NCI-H2227 (cell line): ENCODE measurements around the gene GRIK4.

Experiments
- DNase-seq: peaks from one replicate; lab custom pipeline; 2025; ENCODE audit not compliant: unreplicated experiment; lab: John Stamatoyannopoulos, UW

The GRIK4 gene

GRCh38 chr11:120505801-120506425, 5.6 kb upstream of the GRIK4 start:
- DNase-seq, result no peak

GRCh38 chr11:120509346-120510053, 2.0 kb upstream of the GRIK4 start:
- DNase-seq, result no peak

GRCh38 chr11:120510406-120511115, 987 bp upstream of the GRIK4 start:
- DNase-seq, result no peak

- no peak for DNase-seq
These were observed 531 bp downstream of the GRIK4 start for GRCh38 chr11:120511820-120512738.

GRCh38 chr11:120512739-120513435, 1.3 kb downstream of the GRIK4 start:
- no peak for DNase-seq

- DNase-seq, result no peak
These were observed 2.1 kb downstream of the GRIK4 start for GRCh38 chr11:120513436-120514315.

GRCh38 chr11:120514541-120515121, 3.1 kb downstream of the GRIK4 start:
- no peak for DNase-seq

GRCh38 chr11:120515186-120515723, 3.7 kb downstream of the GRIK4 start:
- no peak for DNase-seq

- peak; percentile 6 for DNase-seq
These were observed 5.2 kb downstream of the GRIK4 start for GRCh38 chr11:120516461-120517389.

- DNase-seq, result no peak
These were observed 5.8 kb downstream of the GRIK4 start for GRCh38 chr11:120517390-120517761.

- no peak for DNase-seq
These were observed 6.3 kb downstream of the GRIK4 start for GRCh38 chr11:120517801-120518291.

- no peak for DNase-seq
These were observed 6.8 kb downstream of the GRIK4 start for GRCh38 chr11:120518356-120518755.

- no peak for DNase-seq
These were observed 7.9 kb downstream of the GRIK4 start for GRCh38 chr11:120519474-120519873.

- DNase-seq, result no peak
These were observed 8.7 kb downstream of the GRIK4 start for GRCh38 chr11:120520091-120520822.

- DNase-seq, result no peak
These were observed 9.6 kb downstream of the GRIK4 start for GRCh38 chr11:120521176-120521575.

GRCh38 chr11:120522021-120522420, 10.5 kb downstream of the GRIK4 start:
- DNase-seq, result no peak

- no peak for DNase-seq
These were observed 11.2 kb downstream of the GRIK4 start for GRCh38 chr11:120522736-120523135.
